ENCODE data around the gene EXOC4.

EXOC4 gene

GRCh38 chr7:133827707-133828623 lies 575.1 kb downstream of the EXOC4 start:
- H3K36me3 Mint-ChIP-seq (ENCODE audit: low read depth) = peaks cover 25% of the 10 kb centered on the region
- no peak overlapping the region for H3K27ac Mint-ChIP-seq
- H3K27me3 Mint-ChIP-seq (ENCODE audit: low read depth) = no peaks in the 10 kb centered on the region
- peaks cover 14% of the 10 kb centered on the region for H3K4me1 Mint-ChIP-seq
- no peak overlapping the region for H3K4me3 Mint-ChIP-seq
- H3K9me3 Mint-ChIP-seq = peaks cover 12% of the 10 kb centered on the region
- TF ChIP-seq CTCF (IDR thresholded peaks at IDR 0.05; ENCODE audit: unreplicated experiment in 3 of 3) = no peak

GRCh38 chr7:133828906-133829305 lies 576.0 kb downstream of the EXOC4 start:
- H3K4me3 Mint-ChIP-seq = no peak overlapping the region
- H3K36me3 Mint-ChIP-seq (ENCODE audit: low read depth) = peaks cover 27% of the 10 kb centered on the region
- H3K27me3 Mint-ChIP-seq (ENCODE audit: low read depth) = no peaks in the 10 kb centered on the region
- peaks cover 14% of the 10 kb centered on the region for H3K4me1 Mint-ChIP-seq
- peaks cover 12% of the 10 kb centered on the region for H3K9me3 Mint-ChIP-seq
- no peak overlapping the region for H3K27ac Mint-ChIP-seq
- no peak for TF ChIP-seq CTCF (IDR thresholded peaks at IDR 0.05; ENCODE audit: unreplicated experiment in 3 of 3)

- peaks cover 12% of the 10 kb centered on the region for H3K9me3 Mint-ChIP-seq
- peaks cover 27% of the 10 kb centered on the region for H3K36me3 Mint-ChIP-seq (ENCODE audit: low read depth)
- no peak overlapping the region for H3K4me3 Mint-ChIP-seq
- H3K27ac Mint-ChIP-seq = no peak overlapping the region
- H3K4me1 Mint-ChIP-seq = peaks cover 10% of the 10 kb centered on the region
- TF ChIP-seq CTCF (IDR thresholded peaks at IDR 0.05; ENCODE audit: unreplicated experiment in 3 of 3) = no peak
- H3K27me3 Mint-ChIP-seq (ENCODE audit: low read depth) = no peaks in the 10 kb centered on the region
Measured at GRCh38 chr7:133829336-133829897, 576.5 kb downstream of the EXOC4 start.

GRCh38 chr7:133830081-133830480 lies 577.2 kb downstream of the EXOC4 start:
- H3K27ac Mint-ChIP-seq = no peak overlapping the region
- H3K4me3 Mint-ChIP-seq = no peak overlapping the region
- peaks cover 5% of the 10 kb centered on the region for H3K4me1 Mint-ChIP-seq
- TF ChIP-seq CTCF (IDR thresholded peaks at IDR 0.05; ENCODE audit: unreplicated experiment in 3 of 3) = no peak
- no peaks in the 10 kb centered on the region for H3K27me3 Mint-ChIP-seq (ENCODE audit: low read depth)
- H3K36me3 Mint-ChIP-seq (ENCODE audit: low read depth) = peaks cover 27% of the 10 kb centered on the region
- peaks cover 15% of the 10 kb centered on the region for H3K9me3 Mint-ChIP-seq

- H3K27ac Mint-ChIP-seq = peak overlapping the region; percentile 22 to 91 (median 51)
- no peak overlapping the region for H3K4me3 Mint-ChIP-seq
- peaks cover 12% of the 10 kb centered on the region for H3K4me1 Mint-ChIP-seq
- H3K36me3 Mint-ChIP-seq (ENCODE audit: low read depth) = peaks cover 28% of the 10 kb centered on the region
- peaks cover 14% of the 10 kb centered on the region for H3K9me3 Mint-ChIP-seq
- no peak for TF ChIP-seq CTCF (IDR thresholded peaks at IDR 0.05; ENCODE audit: unreplicated experiment in 3 of 3)
- no peaks in the 10 kb centered on the region for H3K27me3 Mint-ChIP-seq (ENCODE audit: low read depth)
Measured at GRCh38 chr7:133836666-133837065, 583.8 kb downstream of the EXOC4 start.

Data from nephron (organoid).